ENCODE measurements around the gene PADI6.

DNA sequence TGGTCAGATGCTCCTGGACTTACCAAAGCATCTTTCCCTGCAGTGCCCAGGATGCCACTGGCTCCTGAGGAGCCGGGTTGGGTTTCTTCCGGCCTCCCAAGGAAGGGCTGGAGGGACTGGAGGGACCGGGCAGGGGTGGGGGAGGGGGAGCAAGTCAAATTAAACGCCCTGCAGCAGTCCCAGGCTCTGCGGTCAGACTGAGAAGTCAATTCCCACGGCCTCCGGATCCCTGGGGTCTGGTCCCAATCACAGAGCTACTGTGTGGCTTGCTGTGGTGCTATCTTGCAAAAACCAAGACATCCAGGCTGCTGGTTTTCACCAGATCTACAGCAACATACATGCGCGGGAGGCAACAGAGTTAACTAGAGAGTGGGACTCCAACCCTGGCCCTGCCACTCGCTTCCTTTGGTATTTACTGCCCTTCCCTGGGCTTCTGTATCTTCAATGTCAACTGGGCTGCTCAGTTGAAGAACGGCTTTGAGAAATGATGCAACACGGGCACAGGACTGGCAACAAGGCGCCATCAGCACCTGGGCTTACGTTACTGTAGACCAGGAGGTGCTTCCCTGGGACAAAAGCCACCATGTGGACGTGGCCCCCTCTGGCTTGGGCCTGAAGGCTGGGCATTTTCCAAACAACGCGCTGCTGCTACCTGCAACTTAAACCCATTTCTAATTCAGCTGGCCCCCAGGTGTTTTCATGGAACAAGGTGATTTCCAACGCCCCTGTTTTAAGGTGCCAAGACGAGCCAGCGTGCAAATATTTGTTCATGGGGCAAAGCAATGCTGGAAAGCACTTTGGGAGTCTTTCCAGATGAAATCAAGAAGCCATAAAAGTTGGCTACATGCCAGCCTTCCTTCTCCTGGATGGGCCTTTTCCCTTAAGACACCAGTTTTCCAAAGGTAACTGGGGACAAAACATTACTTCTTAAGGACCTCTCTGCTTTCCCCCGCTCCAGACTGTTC is 56.0 kb downstream of the PADI6 start:
- TF ChIP-seq MAX (IDR thresholded peaks at IDR 0.05), result no peak
- TF ChIP-seq, protein P1, sequence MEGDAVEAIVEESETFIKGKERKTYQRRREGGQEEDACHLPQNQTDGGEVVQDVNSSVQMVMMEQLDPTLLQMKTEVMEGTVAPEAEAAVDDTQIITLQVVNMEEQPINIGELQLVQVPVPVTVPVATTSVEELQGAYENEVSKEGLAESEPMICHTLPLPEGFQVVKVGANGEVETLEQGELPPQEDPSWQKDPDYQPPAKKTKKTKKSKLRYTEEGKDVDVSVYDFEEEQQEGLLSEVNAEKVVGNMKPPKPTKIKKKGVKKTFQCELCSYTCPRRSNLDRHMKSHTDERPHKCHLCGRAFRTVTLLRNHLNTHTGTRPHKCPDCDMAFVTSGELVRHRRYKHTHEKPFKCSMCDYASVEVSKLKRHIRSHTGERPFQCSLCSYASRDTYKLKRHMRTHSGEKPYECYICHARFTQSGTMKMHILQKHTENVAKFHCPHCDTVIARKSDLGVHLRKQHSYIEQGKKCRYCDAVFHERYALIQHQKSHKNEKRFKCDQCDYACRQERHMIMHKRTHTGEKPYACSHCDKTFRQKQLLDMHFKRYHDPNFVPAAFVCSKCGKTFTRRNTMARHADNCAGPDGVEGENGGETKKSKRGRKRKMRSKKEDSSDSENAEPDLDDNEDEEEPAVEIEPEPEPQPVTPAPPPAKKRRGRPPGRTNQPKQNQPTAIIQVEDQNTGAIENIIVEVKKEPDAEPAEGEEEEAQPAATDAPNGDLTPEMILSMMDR (IDR thresholded peaks at IDR 0.05; ENCODE audit: control extremely low read depth in 1 of 3, insufficient read depth in 1 of 3, low read depth in 1 of 3, low read length in 3 of 3), result no peak
- TF ChIP-seq YY1 (IDR thresholded peaks at IDR 0.05; ENCODE audit: low read depth, low read length), result no peak
